BLaER1 (cell line): Measurements from ENCODE around the gene RCAN2.

ENCODE experiments used
- H3K27ac ChIP-seq: shearing (Covaris generic); formaldehyde crosslinking; 2 replicates; pipeline ENCODE4 v1.8.1; 2022
- H3K27me3 ChIP-seq: shearing (Covaris generic); formaldehyde crosslinking; 2 replicates; pipeline ENCODE4 v1.8.1; 2022
- H3K36me3 ChIP-seq: shearing (Covaris generic); formaldehyde crosslinking; 2 replicates; pipeline ENCODE4 v1.8.1; 2022
- H3K4me1 ChIP-seq: shearing (Covaris generic); formaldehyde crosslinking; 2 replicates; pipeline ENCODE4 v1.8.1; 2022
- H3K4me2 ChIP-seq: shearing (Covaris generic); formaldehyde crosslinking; 2 replicates; pipeline ENCODE4 v1.8.1; 2022
- H3K4me3 ChIP-seq: shearing (Covaris generic); formaldehyde crosslinking; 2 replicates; pipeline ENCODE4 v1.8.1; 2022
- H3K9ac ChIP-seq: shearing (Covaris generic); formaldehyde crosslinking; 2 replicates; pipeline ENCODE4 v1.8.1; 2022
- H3K9me3 ChIP-seq: shearing (Covaris generic); formaldehyde crosslinking; 2 replicates; pipeline ENCODE4 v1.8.1; 2022
- H4K20me1 ChIP-seq: shearing (Covaris generic); formaldehyde crosslinking; 2 replicates; pipeline ENCODE4 v1.8.1; 2022
- Cebpa-rat ChIP-seq: shearing (Covaris generic); IDR thresholded peaks from 2 replicates; pipeline ENCODE4 v1.8.1; 2022

The RCAN2 gene

DNA sequence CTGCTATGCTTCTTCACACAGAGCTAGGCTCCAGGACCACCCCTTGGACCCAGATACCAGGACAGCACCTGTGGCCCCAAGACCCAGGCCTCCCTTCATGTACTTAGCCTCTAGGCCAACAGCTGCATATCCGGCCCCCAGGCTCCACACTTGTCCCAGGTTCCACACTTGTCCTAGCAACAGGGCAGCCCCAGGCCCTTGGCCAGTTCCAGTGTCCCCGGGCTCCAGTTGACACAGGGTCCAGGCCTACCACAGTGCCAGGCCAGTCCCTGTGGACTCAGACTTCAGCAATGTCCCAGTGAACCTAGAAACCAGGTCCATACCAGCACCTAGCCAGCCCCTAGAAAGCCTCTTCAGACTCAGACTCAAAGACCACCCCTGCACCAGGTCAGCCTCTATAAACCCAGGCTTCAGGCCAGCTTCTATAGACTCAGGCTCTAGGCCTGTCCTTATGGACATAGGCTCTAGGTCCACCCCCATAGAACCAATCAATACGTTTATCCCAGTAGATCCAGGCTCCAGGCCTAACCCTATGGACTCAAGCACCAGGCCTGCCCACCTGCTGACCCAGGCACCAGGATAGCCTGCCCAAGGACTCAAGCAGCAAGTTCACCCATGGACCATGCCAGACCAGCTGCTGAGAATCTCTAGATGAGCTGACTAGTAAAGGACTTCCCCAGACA is 46.3 kb downstream of the RCAN2 start:
- Histone ChIP-seq H3K4me1 (no peaks in the 10 kb centered on the region), H3K27me3 (no peaks in the 10 kb centered on the region), H4K20me1 (no peaks in the 10 kb centered on the region), H3K36me3 (no peaks in the 10 kb centered on the region), H3K4me3 (no peak overlapping the region), H3K27ac (no peak overlapping the region), H3K4me2 (no peak overlapping the region), H3K9me3 (peaks cover 13% of the 10 kb centered on the region), H3K9ac (no peak overlapping the region)
- no peak for TF ChIP-seq Cebpa-rat

DNA sequence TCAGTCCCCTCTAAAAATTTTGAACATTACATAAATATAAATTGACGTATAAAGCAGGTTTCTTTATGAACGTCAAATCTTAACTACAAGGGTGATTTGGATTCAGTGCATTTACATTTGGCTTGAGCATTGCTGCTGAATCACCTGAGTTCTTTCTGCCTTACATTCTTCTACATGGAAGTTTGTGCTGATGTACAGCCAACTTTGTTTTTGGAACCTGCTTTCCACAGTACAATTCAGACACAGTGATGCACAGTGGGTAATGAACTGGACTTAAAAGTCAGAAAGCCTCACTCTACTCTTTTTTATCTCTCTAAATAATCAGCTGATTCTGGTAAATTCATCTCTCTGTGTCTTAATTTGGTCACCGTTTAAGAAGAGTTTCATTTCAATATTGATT is 47.6 kb downstream of the RCAN2 start:
- peaks cover 10% of the 10 kb centered on the region for H3K9me3 ChIP-seq
- TF ChIP-seq Cebpa-rat: no peak

DNA sequence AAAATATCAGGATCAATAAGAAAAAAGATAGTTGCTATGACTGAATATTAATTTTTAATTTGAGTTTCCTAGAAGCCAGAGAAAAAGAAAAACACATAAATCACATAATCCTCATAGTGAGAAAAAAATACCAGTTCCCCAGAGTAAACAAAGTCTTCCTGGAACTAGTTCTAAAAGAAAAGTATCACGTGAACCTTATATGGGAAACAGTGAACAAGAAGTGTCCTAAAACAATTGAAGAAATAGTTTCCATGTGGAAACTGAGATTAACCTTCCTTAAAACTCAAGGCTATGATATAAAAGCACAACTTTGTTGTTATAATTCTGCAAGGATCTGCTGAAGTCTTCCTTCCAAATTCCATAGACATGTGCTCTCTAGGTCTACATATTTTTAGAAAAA is 50.6 kb downstream of the RCAN2 start:
- Histone ChIP-seq H3K9me3 (peaks cover 10% of the 10 kb centered on the region), H3K9ac (no peak overlapping the region), H3K4me1 (no peaks in the 10 kb centered on the region), H4K20me1 (no peaks in the 10 kb centered on the region), H3K27ac (no peak overlapping the region), H3K36me3 (no peaks in the 10 kb centered on the region), H3K4me2 (no peak overlapping the region), H3K27me3 (no peaks in the 10 kb centered on the region), H3K4me3 (no peak overlapping the region)
- TF ChIP-seq Cebpa-rat: no peak

More for the DNA sequence above, 47.6 kb downstream of the RCAN2 start:
- Histone ChIP-seq H3K9ac (no peak overlapping the region), H3K36me3 (no peaks in the 10 kb centered on the region), H3K4me1 (no peaks in the 10 kb centered on the region), H4K20me1 (no peaks in the 10 kb centered on the region), H3K4me3 (no peak overlapping the region), H3K4me2 (no peak overlapping the region), H3K27me3 (no peaks in the 10 kb centered on the region), H3K27ac (no peak overlapping the region)

DNA sequence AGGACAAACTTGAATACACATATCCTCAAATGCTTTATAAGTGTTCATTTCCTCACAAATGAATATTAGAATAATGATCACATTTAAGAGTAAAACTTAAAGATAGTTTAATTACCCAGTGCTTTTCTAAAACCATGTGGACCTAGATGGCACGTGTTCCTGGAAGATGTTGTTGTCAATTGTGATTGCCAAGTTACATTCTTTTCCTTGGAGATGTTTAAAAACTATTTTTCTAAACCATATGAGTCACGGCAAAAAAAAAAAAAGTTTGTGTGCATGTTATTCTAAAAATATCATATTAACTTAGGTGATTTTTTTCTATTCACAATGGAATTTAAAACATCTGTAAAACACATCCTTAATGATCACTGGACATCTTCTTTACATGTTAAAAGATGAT is 51.1 kb downstream of the RCAN2 start:
- H3K27me3 ChIP-seq: no peaks in the 10 kb centered on the region
- no peaks in the 10 kb centered on the region for H3K4me1 ChIP-seq
- H3K9me3 ChIP-seq: peaks cover 8% of the 10 kb centered on the region
- no peak overlapping the region for H3K4me3 ChIP-seq
- no peak overlapping the region for H3K9ac ChIP-seq
- no peak overlapping the region for H3K4me2 ChIP-seq
- H3K27ac ChIP-seq: no peak overlapping the region
- H4K20me1 ChIP-seq: no peaks in the 10 kb centered on the region
- no peaks in the 10 kb centered on the region for H3K36me3 ChIP-seq
- no peak for TF ChIP-seq Cebpa-rat

DNA sequence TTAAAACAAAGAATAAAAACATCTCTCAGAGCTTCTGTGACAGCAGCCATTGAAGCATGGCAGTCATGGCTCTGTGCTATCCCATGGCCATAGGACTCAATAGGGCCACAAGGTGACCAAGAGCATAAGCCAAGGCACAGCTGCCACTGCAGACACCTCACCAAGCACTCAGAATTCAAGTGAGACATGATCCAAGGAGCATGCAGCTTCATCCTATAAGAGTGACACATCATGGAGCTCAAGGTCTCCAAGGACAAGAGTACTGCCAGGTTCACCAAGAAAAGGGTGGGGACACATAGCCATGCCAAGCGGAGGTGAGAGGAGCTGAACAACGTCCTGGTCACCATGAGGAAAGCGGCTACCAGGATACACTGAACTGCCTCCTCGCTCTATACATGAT is 53.0 kb downstream of the RCAN2 start:
- H3K9ac ChIP-seq: no peak overlapping the region
- no peak overlapping the region for H3K4me2 ChIP-seq

DNA sequence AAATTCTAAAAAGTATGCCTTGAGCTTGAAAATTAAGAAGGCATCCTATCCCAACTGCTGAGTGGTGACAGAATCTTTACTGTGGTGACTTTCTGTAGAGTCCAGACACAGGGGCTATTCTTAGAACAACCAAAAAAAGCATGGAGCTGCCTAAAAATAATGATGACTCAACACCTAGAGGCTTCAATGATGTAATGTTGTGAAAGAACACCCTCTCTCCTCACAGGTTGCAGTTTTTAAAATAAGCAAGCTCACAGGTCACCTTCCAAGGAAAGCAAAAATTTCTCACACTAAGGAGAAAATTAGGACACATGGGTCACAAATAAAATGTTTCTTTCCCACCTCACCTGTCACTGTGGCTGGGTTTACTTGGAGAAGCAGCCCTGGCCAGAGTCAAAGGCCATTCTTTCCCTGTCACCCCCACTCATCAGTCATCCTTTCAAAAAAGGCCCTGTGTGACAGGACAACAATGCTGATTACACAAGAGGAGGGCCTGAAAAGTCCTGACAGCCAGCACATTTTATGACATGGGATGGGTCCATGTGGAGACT is 53.5 kb downstream of the RCAN2 start:
- Histone ChIP-seq H3K27me3 (no peaks in the 10 kb centered on the region), H3K4me2 (no peak overlapping the region), H3K27ac (no peak overlapping the region), H3K36me3 (no peaks in the 10 kb centered on the region), H3K4me1 (no peaks in the 10 kb centered on the region), H3K9me3 (no peaks in the 10 kb centered on the region), H4K20me1 (no peaks in the 10 kb centered on the region), H3K4me3 (no peak overlapping the region), H3K9ac (no peak overlapping the region)
- TF ChIP-seq Cebpa-rat: no peak

More for the DNA sequence above, 53.0 kb downstream of the RCAN2 start:
- Histone ChIP-seq H3K27me3 (no peaks in the 10 kb centered on the region), H3K9me3 (no peaks in the 10 kb centered on the region), H3K4me1 (no peaks in the 10 kb centered on the region), H3K36me3 (no peaks in the 10 kb centered on the region), H3K4me3 (no peak overlapping the region), H4K20me1 (no peaks in the 10 kb centered on the region), H3K27ac (no peak overlapping the region)
- no peak for TF ChIP-seq Cebpa-rat

DNA sequence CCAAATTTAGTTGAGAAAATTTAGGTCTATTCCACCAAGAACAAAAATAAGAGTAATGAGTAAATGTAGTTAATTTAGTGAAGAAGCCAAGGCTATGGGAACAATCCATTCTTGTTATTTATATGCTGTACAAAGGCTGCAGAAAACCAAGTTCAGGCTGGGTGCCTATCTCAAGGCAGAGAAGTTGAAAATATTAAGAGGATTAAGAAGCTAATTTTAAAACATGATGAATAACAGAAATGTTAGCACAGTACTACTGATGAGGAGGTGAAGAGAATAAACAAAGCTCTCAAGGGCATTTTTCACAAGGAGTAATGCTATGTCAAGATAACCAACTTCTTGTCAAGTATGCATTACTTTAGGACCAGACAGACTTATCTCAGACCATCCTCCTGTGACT is 68.6 kb downstream of the RCAN2 start:
- Histone ChIP-seq H3K9ac (no peak overlapping the region), H3K27me3 (no peaks in the 10 kb centered on the region), H3K27ac (no peak overlapping the region), H3K9me3 (no peaks in the 10 kb centered on the region), H3K36me3 (no peaks in the 10 kb centered on the region), H3K4me1 (no peaks in the 10 kb centered on the region), H4K20me1 (no peaks in the 10 kb centered on the region), H3K4me3 (no peak overlapping the region), H3K4me2 (no peak overlapping the region)
- no peak for TF ChIP-seq Cebpa-rat

DNA sequence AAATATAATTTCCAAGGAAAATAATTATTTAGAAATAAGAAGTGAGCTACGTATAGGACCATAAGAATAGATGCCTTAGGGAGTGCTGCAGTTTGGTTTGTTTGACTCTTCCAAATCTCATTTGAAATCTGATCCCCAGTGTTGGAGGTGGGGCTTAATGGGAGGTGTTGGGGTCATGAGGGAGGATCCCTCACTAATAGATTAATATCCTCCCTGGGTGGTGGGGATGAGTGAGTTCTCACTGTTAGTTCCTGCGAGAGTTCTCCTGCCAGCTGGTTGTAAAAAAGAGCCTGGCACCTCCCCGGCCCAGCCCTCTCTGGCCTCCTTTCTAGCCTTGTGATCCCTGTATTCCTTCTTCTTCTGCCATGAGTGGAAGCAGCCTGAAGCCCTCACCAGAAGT is 69.3 kb downstream of the RCAN2 start:
- H3K9ac ChIP-seq: no peak overlapping the region
- no peak for TF ChIP-seq Cebpa-rat
- no peaks in the 10 kb centered on the region for H4K20me1 ChIP-seq
- no peaks in the 10 kb centered on the region for H3K4me1 ChIP-seq
- no peaks in the 10 kb centered on the region for H3K9me3 ChIP-seq
- H3K4me2 ChIP-seq: no peak overlapping the region
- no peaks in the 10 kb centered on the region for H3K36me3 ChIP-seq
- H3K27ac ChIP-seq: no peak overlapping the region
- no peaks in the 10 kb centered on the region for H3K27me3 ChIP-seq
- no peak overlapping the region for H3K4me3 ChIP-seq

DNA sequence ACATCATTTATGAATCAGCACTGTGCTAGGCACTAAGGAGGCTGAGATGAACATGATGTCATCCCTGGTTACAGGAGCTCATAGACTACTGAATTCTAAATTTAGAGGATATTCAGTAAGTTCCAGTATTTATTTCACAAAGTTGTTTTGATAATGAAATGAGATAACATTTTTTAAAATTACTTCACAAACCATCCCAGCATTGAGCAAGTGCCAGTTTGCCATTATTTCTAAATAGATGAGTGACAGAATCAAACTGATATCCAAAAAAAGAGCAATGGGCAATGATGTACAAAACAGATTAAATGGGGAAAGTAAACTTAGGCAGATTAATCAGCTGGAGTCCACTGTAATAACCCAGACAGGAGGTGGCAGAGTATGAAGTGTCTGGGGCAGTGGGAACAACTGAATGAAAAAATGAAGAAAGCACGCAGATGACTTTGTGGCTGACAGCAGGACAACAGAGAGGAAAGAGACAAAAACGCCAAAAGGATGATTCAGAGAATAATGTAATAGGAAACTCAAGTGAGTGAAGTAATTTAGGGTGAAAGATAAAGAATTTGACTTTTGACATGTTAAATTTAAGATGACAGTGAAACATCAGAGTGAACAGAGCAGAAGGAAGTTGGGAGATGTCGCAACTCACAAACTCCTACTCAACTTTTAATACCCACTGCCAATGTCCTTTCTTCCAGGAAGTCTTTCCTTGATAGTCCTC is 70.2 kb downstream of the RCAN2 start:
- Histone ChIP-seq H3K36me3 (no peaks in the 10 kb centered on the region), H3K9me3 (no peaks in the 10 kb centered on the region), H3K27ac (no peak overlapping the region), H3K9ac (no peak overlapping the region), H3K4me1 (no peaks in the 10 kb centered on the region), H3K4me2 (no peak overlapping the region), H4K20me1 (no peaks in the 10 kb centered on the region), H3K4me3 (no peak overlapping the region), H3K27me3 (no peaks in the 10 kb centered on the region)
- no peak for TF ChIP-seq Cebpa-rat

DNA sequence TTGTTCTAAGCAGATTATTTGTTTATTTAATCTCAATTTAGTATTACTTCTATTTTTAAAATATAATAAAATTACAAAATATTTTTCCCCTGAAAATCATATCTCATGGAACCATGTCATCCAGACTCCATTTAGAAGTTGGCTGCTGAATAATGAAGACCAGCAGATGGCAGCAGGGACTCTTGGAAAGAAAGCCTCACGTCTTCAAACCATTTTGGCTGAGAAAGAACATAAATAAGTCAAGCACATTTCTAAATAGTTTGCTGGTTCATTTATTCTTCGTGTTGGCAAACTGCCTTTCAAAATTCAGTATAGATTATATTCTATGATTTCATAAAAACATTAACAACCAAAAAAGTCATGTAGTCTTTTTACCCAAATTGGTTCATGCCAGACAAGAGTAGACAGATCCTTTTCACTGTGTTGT is 71.7 kb downstream of the RCAN2 start:
- no peak for TF ChIP-seq Cebpa-rat

More for the DNA sequence above, 71.7 kb downstream of the RCAN2 start:
- Histone ChIP-seq H3K4me1 (no peaks in the 10 kb centered on the region), H4K20me1 (no peaks in the 10 kb centered on the region), H3K9ac (no peak overlapping the region), H3K4me3 (no peak overlapping the region), H3K27me3 (no peaks in the 10 kb centered on the region), H3K9me3 (no peaks in the 10 kb centered on the region), H3K27ac (no peak overlapping the region), H3K4me2 (no peak overlapping the region), H3K36me3 (no peaks in the 10 kb centered on the region)
